ENCODE measurements around the gene CASK. TPM values are rescaled to one million over a fixed set of nuclear protein-coding genes. Genes with fewer than 3 reads are reported as not detected.

CASK gene
- total and polyA plus RNA-seq, 9 of the 15 experiments (the other 6 are each of a cell fraction or from before 2014, with no cell fraction given) = 1.3 to 7.4 (median 5.2) TPM

GRCh38 chrX:41952102-41952501 is 28.7 kb upstream of the CASK start:
- H4K20me1 ChIP-seq (replicated peaks; ENCODE audit: control insufficient read depth, insufficient read depth, low read length) = no peaks in the 10 kb centered on the region
- H3K9ac ChIP-seq (ENCODE audit: insufficient read depth in 1 of 2, low read depth in 2 of 2, low read length in 2 of 2) = no peak overlapping the region
- no peaks in the 10 kb centered on the region for H3K79me2 ChIP-seq (ENCODE audit: control insufficient read depth, insufficient read depth, low read length)
- TF ChIP-seq MECOM (CRISPR knock-in tag; IDR thresholded peaks at IDR 0.05) (no peak), NCOA4 (IDR thresholded peaks at IDR 0.05; ENCODE audit: partially characterized antibody) (no peak), ZNF76 (CRISPR knock-in tag; IDR thresholded peaks at IDR 0.05; ENCODE audit: borderline replicate concordance) (no peak), SMAD1 (IDR thresholded peaks at IDR 0.05; ENCODE audit: low read depth, low read length, partially characterized antibody) (no peak), U2AF2 (optimal IDR thresholded peaks at IDR 0.05; ENCODE audit: low read depth, low read length) (no peak), HDAC3 (IDR thresholded peaks at IDR 0.05; ENCODE audit: borderline replicate concordance, partially characterized antibody) (no peak), POLR2A (conservative IDR thresholded peaks at IDR 0.05) (no peak), ZNF280A (IDR thresholded peaks at IDR 0.05; ENCODE audit: low read depth, partially characterized antibody) (no peak), MYC (IDR thresholded peaks at IDR 0.05; ENCODE audit: low read depth, low read length) (no peak), MYC (CRISPR knock-in tag; IDR thresholded peaks at IDR 0.05; ENCODE audit: borderline replicate concordance, low read depth) (no peak), ZNF511 (CRISPR knock-in tag; IDR thresholded peaks at IDR 0.05) (no peak), ZBTB12 (CRISPR knock-in tag; IDR thresholded peaks at IDR 0.05) (no peak)
- peaks cover 0 to 11% of the 10 kb centered on the region in 2 experiments; a peak in 4 of 5 replicates for H3K4me1 ChIP-seq (replicated peaks in 1 of 2; ENCODE audit: control insufficient read depth in 2 of 2, insufficient read depth in 2 of 2, low read length in 2 of 2)
- H3K4me3 ChIP-seq = no peak overlapping the region
- ATAC-seq (no peak), DNase-seq (ENCODE audit: extremely low read depth in 1 of 4, low spot score in 3 of 4) (no peak), FAIRE-seq (no peak)
- ChIA-PET CTCF (ENCODE audit: low intra/inter-chr PET ratio) (no interaction called here), POLR2A (interaction anchor here (0.6 kb wide), 1 partner anchor 359 kb away, joined by 4 read pairs; no protein-coding TSS in a partner anchor)
- 16% methylated on average over 5 of the region's 5 CpGs for WGBS (ENCODE audit: insufficient coverage, low coverage, missing lambda C conversion rate)
- no peaks in the 10 kb centered on the region for H3K9me3 ChIP-seq (replicated peaks; ENCODE audit: control insufficient read depth, insufficient read depth, low read depth, low read length)
- no peak overlapping the region for H3K27ac ChIP-seq (ENCODE audit: extremely low read depth, low read depth, low read length)
- intact Hi-C loops (cut with micrococcal nuclease) (no loop called here), in situ Hi-C loops (cut with MboI) (no loop called here)
- no peaks in the 10 kb centered on the region for H3K36me3 ChIP-seq (ENCODE audit: control insufficient read depth, insufficient read depth, low read length)
- H2AFZ ChIP-seq (ENCODE audit: low read depth, low read length) = no peak overlapping the region
- no TSS peak for BruUV-seq (replicated peaks)
- H3K4me2 ChIP-seq (ENCODE audit: insufficient read depth, low read length) = no peak overlapping the region
- H3K9me1 ChIP-seq (ENCODE audit: control insufficient read depth, insufficient read depth, low read length) = no peaks in the 10 kb centered on the region
- no peaks in the 10 kb centered on the region for H3K27me3 ChIP-seq (ENCODE audit: control insufficient read depth in 2 of 2, insufficient read depth in 2 of 2, low read length in 2 of 2)
